Measurements from ENCODE around the gene MAP3K21.

DNA sequence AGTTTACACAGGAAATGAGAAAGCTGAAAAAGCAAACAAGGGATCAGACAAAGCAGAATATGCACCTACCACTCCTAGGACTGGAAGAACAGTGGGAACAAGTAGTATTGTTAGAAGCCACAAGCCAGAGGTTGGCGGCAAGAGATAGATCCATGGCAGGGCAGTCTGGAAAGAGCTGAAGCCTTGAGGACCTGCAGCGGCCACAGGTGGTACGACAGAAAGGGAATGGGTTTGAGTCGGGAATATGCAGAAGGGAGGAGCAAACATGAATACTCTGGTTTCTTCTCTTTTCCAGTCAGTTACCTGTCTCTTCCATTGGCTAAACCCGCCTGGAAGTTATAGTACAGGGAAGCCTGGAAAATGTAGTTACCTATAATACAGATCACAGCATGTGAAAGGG, 28.1 kb upstream of the MAP3K21 start:
- TF ChIP-seq, protein P1, sequence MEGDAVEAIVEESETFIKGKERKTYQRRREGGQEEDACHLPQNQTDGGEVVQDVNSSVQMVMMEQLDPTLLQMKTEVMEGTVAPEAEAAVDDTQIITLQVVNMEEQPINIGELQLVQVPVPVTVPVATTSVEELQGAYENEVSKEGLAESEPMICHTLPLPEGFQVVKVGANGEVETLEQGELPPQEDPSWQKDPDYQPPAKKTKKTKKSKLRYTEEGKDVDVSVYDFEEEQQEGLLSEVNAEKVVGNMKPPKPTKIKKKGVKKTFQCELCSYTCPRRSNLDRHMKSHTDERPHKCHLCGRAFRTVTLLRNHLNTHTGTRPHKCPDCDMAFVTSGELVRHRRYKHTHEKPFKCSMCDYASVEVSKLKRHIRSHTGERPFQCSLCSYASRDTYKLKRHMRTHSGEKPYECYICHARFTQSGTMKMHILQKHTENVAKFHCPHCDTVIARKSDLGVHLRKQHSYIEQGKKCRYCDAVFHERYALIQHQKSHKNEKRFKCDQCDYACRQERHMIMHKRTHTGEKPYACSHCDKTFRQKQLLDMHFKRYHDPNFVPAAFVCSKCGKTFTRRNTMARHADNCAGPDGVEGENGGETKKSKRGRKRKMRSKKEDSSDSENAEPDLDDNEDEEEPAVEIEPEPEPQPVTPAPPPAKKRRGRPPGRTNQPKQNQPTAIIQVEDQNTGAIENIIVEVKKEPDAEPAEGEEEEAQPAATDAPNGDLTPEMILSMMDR (IDR thresholded peaks at IDR 0.05; ENCODE audit: borderline replicate concordance, extremely low read depth, low read length, poor library complexity, severe bottlenecking), result no peak
- TF ChIP-seq EZH2 (IDR thresholded peaks at IDR 0.05; ENCODE audit: borderline replicate concordance, low read depth, low read length, severe bottlenecking), result no peak
